OCI-LY7 (cell line): ENCODE data around the gene ADD3.

Source experiments
- CTCF ChIP-seq: fragments of 200-600 bp; sonication (generic); conservative IDR thresholded peaks from 2 replicates; pipeline ENCODE4 v1.5.1; 2014; ENCODE audit warnings: mild to moderate bottlenecking, antibody characterized with exemption, low read length, moderate library complexity, mixed read lengths
- EZH2phosphoT487 ChIP-seq: fragments of 200-600 bp; sonication (generic); IDR thresholded peaks from 2 replicates; pipeline ENCODE4 v1.6.1; 2018; ENCODE audit warnings: low read depth, borderline replicate concordance, mild to moderate bottlenecking, mixed run types, antibody characterized with exemption, low read length, moderate library complexity, mixed read lengths

DNA sequence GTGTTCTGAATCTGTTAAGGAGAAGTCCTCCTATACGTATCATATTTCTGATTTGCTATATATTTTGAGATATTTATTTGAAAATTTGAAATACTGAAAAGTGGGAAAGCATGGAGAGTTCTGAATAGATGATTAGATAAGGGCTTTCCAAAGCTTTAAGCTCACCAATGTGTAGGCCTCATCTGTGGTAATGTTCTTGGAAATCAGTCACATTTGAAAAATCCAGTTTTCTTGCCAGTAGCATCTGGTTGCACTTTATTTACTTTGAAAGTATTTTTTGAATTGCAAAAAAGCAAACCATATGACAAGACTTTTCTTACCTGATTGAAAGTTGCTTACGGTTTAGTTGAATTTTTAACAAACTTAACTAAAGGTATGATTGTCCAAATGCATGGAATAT is 21.7 kb downstream of the ADD3 start:
- TF ChIP-seq CTCF, result no peak
- TF ChIP-seq EZH2phosphoT487, result no peak
